Fibroblast of the aortic adventitia (primary cell): ENCODE data around the gene BABAM2. TPM values are rescaled to one million over a fixed set of nuclear protein-coding genes. Genes with fewer than 3 reads are reported as not detected.

Experiments
- DNase-seq: peaks from one replicate; pipeline ENCODE4 v3.0.0-alpha.2; 2010; ENCODE audit warnings: low read depth
- H3K4me3 ChIP-seq: 2 replicates; pipeline ENCODE4 v1.5.1; 2011; ENCODE audit warnings: low read depth, mild to moderate bottlenecking, control low read depth, low read length, moderate library complexity
- total RNA-seq: library from RNA; depleted of rRNA; stranded (reverse); fragments of >200 nt; gene quantifications from 2 replicates; pipeline ENCODE4 v1.2.3, GENCODE V29; 2012; ENCODE audit warnings: low replicate concordance
- TF ChIP-seq, protein P1 (sequence below): IDR thresholded peaks from 2 replicates; pipeline ENCODE4 v1.5.1; 2011; ENCODE audit warnings: mild to moderate bottlenecking, low read length, control low read depth, inconsistent platforms; ENCODE audit not compliant: insufficient read depth

The BABAM2 gene
- total RNA-seq, 1 donor, result 45.3 TPM

DNA sequence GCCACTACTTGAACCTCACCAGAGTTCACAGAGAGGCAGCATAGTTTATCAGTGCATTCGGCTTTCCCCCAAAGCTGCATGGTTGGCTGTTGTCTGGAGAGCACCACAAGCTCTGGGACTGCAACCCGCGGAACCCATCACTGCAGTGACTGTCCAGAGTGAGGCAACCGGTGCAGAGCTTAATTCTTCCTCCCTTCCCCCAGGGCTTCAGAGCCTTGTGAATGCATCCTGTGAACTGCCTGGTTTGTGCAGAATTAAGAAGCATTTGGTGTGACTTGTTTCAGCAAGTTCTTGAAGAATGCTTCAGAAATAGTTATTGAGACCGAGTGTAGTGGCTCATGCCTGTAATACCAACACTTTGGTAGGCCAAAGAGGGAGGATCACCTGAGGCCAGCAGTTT, 402.9 kb downstream of the BABAM2 start:
- TF ChIP-seq, protein P1, sequence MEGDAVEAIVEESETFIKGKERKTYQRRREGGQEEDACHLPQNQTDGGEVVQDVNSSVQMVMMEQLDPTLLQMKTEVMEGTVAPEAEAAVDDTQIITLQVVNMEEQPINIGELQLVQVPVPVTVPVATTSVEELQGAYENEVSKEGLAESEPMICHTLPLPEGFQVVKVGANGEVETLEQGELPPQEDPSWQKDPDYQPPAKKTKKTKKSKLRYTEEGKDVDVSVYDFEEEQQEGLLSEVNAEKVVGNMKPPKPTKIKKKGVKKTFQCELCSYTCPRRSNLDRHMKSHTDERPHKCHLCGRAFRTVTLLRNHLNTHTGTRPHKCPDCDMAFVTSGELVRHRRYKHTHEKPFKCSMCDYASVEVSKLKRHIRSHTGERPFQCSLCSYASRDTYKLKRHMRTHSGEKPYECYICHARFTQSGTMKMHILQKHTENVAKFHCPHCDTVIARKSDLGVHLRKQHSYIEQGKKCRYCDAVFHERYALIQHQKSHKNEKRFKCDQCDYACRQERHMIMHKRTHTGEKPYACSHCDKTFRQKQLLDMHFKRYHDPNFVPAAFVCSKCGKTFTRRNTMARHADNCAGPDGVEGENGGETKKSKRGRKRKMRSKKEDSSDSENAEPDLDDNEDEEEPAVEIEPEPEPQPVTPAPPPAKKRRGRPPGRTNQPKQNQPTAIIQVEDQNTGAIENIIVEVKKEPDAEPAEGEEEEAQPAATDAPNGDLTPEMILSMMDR, result no peak
- no peak overlapping the region for H3K4me3 ChIP-seq
- DNase-seq, result no peak

DNA sequence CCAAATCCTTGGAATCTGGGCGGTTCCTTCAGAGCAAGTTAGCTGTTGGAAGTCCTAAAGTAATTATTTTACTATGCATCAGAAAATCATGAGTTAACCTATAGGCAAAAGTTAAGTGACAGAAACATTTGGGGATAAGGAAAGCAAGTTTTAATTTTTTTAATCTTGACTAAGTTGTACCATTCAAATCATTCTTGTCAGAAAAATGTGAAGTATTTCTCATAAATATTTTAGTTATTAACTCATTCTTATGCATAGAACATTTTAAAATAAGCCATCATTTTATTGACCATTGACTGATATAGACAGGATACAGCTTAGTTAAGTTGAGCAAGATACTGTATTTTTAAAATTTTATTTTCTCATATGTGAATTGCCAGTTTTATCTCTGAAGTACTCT, 403.9 kb downstream of the BABAM2 start:
- H3K4me3 ChIP-seq, result no peak overlapping the region
- TF ChIP-seq, protein P1, result no peak
- DNase-seq, result no peak

DNA sequence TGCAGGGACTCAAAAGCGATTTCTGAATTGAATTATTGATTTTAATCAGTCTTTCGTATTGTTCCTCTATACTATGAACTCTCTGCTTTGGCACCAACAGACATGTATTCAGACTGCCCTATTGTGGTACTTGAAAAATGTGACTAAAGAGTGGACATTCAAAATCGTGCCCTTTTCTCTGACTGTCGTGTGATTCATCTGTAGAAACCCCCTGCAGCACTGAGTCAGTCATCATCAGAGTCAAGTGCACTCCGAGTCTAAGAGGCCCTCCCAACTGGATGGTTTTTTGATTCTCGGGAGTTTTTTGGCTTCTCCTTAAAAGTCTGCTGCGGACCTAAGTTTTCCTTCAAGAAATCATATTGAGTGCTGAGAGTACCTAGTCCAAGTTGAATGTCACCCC, 405.7 kb downstream of the BABAM2 start:
- TF ChIP-seq, protein P1, result no peak

DNA sequence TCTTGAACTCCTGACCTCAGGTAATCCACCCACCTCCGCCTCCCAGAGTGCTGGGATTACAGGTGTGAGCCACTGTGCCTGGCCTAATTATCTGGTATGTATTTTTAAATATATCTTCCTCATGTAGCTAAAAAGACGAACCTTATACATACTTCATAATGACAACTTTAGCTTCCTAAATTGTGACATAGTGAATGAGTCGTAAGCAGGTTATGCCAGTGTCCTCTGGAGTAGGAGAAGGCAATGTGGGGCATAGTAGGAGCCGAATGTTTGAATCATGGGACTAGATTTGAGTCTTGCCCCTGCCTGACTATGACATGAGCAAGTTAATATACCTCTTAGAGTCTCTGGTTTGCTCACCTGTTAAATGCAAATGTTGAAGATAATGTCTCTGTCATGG, 406.4 kb downstream of the BABAM2 start:
- TF ChIP-seq, protein P1, result no peak
- no peak overlapping the region for H3K4me3 ChIP-seq
- DNase-seq, result no peak

More for the DNA sequence above, 405.7 kb downstream of the BABAM2 start:
- no peak for DNase-seq
- no peak overlapping the region for H3K4me3 ChIP-seq

DNA sequence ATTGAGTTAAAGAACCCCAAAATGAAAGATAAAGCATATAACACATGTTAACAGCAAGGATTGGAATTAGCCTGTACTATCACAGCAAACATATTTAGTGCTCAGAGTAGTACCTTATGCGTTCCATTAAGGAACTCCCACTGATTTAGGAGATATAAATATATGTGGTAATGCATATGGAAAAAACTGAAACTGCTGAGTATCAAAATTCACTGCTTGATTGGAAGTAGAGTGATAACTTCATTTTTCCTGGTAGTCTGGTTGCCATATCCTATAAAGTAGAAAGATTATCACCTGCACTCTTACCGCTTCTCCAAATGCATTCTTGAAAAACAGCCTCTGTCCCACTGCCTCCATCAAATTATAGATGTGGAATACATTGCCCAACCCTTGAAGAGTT, 407.0 kb downstream of the BABAM2 start:
- H3K4me3 ChIP-seq, result no peak overlapping the region
- TF ChIP-seq, protein P1, result no peak
- DNase-seq, result no peak

DNA sequence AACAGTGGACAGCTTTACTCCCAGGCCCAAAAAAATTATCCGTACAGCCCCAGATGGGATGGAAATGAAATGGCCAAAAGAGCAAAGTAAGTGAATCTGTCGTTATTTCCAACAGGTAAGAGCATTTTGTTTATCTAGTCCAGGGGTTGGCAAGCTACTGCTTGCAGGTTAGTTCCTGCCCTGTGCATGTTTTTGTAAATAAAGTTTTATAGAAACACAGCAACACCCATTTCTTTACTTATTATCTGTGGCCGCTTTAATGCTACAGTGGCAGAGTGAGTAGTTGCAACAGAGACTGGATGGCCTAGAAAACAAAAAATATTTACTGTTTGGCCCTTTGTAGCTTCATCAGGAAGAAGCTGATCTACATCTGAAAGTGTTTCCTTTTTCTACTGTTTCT, 407.9 kb downstream of the BABAM2 start:
- DNase-seq, result no peak
- H3K4me3 ChIP-seq, result no peak overlapping the region
- TF ChIP-seq, protein P1, result no peak
